Small intestine (tissue), 7 donors: ENCODE results near the gene EMC8. TPM values are rescaled to one million over a fixed set of nuclear protein-coding genes. Genes with fewer than 3 reads are reported as not detected.

Experiments
- DNase-seq, 2 donors: peaks; one replicate each; pipeline versions ENCODE4 v3.0.0 to v3.0.0-alpha.2; 2013
- FAIRE-seq: peaks from 2 replicates; lab custom pipeline; 2012; peaks lifted over from hg19 to GRCh38; lab: Jason Lieb, UNC
- H3K27ac ChIP-seq, 3 donors: one replicate each; pipeline ENCODE4 v1.5.1; 2013; ENCODE audit warnings: low read length in 2 of 3, mild to moderate bottlenecking in 2 of 3, control low read depth in 1 of 3, inconsistent platforms in 1 of 3, low read depth in 1 of 3, moderate library complexity in 1 of 3
- H3K27me3 ChIP-seq, 3 donors: one replicate each; pipeline ENCODE4 v1.6.1; 2013; ENCODE audit warnings: low read length in 3 of 3, inconsistent platforms in 1 of 3; ENCODE audit not compliant: control insufficient read depth in 3 of 3, insufficient read depth in 3 of 3
- H3K36me3 ChIP-seq, 3 donors: one replicate each; pipeline ENCODE4 v1.6.1; 2013; ENCODE audit warnings: low read length in 3 of 3, inconsistent platforms in 1 of 3, low read depth in 1 of 3, mild to moderate bottlenecking in 1 of 3, moderate library complexity in 1 of 3; ENCODE audit not compliant: control insufficient read depth in 3 of 3, insufficient read depth in 2 of 3
- H3K4me1 ChIP-seq, 3 donors: one replicate each; pipeline ENCODE4 v1.6.1; 2013; ENCODE audit warnings: low read length in 2 of 3, inconsistent platforms in 1 of 3, low read depth in 1 of 3, mild to moderate bottlenecking in 1 of 3, moderate library complexity in 1 of 3; ENCODE audit not compliant: control insufficient read depth in 3 of 3, insufficient read depth in 2 of 3
- H3K4me3 ChIP-seq, 3 donors: one replicate each; pipeline ENCODE4 v1.5.1; 2013; ENCODE audit warnings: low read length in 3 of 3, control low read depth in 1 of 3, inconsistent platforms in 1 of 3, low read depth in 1 of 3, mild to moderate bottlenecking in 1 of 3, moderate library complexity in 1 of 3
- H3K9me3 ChIP-seq, 2 donors: one replicate each; pipeline ENCODE4 v1.6.1; 2013; ENCODE audit warnings: low read depth in 1 of 2, low read length in 1 of 2; ENCODE audit not compliant: control insufficient read depth in 2 of 2, insufficient read depth in 1 of 2
- WGBS, 3 donors: extraction: QIAGEN DNeasy Blood & Tissue Kit; methylation state at CpG; one replicate each; pipeline ENCODE4 v1.1.7; 2013; 5-methylcytosine and 5-hydroxymethylcytosine counted together
- polyA plus RNA-seq, 4 donors: library from polyadenylated mRNA; stranded (reverse) in 3 of 4; unstranded in 1 of 4; fragments of 200-250 nt in 3 of 4; fragments of 120-200 nt in 1 of 4; gene quantifications; one replicate each; pipeline versions ENCODE4 v1.2.1 to v1.2.3, GENCODE V29; 2013
- donor health status: healthy with polysubstance abuse.
- donor health status: control.
- donor health status: control.
- donor health status: Bipolar disorder and iron deficiency.
- donor health status: healthy.

Gene EMC8
- polyA plus RNA-seq, 4 donors = 16.2 to 21.2 (median 20.1) TPM

- Histone ChIP-seq H3K27me3 (no peaks in the 10 kb centered on the region), H3K4me3 (no peak overlapping the region), H3K27ac (no peak overlapping the region), H3K36me3 (peaks cover 0 to 20% (median 0%) of the 10 kb centered on the region in 3 donors), H3K4me1 (peaks cover 0 to 50% (median 0%) of the 10 kb centered on the region in 3 donors), H3K9me3 (no peaks in the 10 kb centered on the region)
- DNase-seq (no peak), FAIRE-seq (no peak)
- WGBS, 3 donors = 90 to 97% (median 95%) methylated on average over 4 to 5 of the region's 5 CpGs
Observed at GRCh38 chr16:85730186-85730465, 69.2 kb downstream of the EMC8 start.

GRCh38 chr16:85729452-85730185 lies 69.7 kb downstream of the EMC8 start:
- peaks cover 0 to 18% (median 0%) of the 10 kb centered on the region in 3 donors for H3K36me3 ChIP-seq
- FAIRE-seq (no peak), DNase-seq (no peak)
- H3K9me3 ChIP-seq = no peaks in the 10 kb centered on the region
- H3K27me3 ChIP-seq = no peaks in the 10 kb centered on the region
- H3K4me1 ChIP-seq = peaks cover 0 to 50% (median 0%) of the 10 kb centered on the region in 3 donors
- 76 to 84% (median 81%) methylated on average over 14 to 16 of the region's 16 CpGs for WGBS, 3 donors
- no peak overlapping the region for H3K27ac ChIP-seq
- H3K4me3 ChIP-seq = no peak overlapping the region

GRCh38 chr16:85728879-85729278 lies 70.5 kb downstream of the EMC8 start:
- Histone ChIP-seq H3K27me3 (no peaks in the 10 kb centered on the region), H3K4me3 (no peak overlapping the region), H3K4me1 (peaks cover 0 to 50% (median 0%) of the 10 kb centered on the region in 3 donors), H3K9me3 (no peaks in the 10 kb centered on the region), H3K36me3 (peaks cover 0 to 15% (median 0%) of the 10 kb centered on the region in 3 donors), H3K27ac (no peak overlapping the region)
- DNase-seq (no peak), FAIRE-seq (no peak)
- WGBS, 3 donors = 66 to 89% (median 79%) methylated on average over 7 of the region's 7 CpGs

Other genes with a start within 250 kb of the EMC8 start
- gene GSE1, start 186.2 kb downstream of the EMC8 start, polyA plus RNA-seq = 10 to 100 TPM in 2 of 4 donors, 1 to 10 TPM in 2; 9.2 to 96.1 (median 17.7) TPM
- gene GINS2, start 110.6 kb downstream of the EMC8 start, polyA plus RNA-seq = 10 to 100 TPM in 1 of 4 donors, 1 to 10 TPM in 3; 2.0 to 11.2 (median 6.4) TPM
- gene C16orf74, start 48.4 kb downstream of the EMC8 start, polyA plus RNA-seq = 1 to 10 TPM in 3 of 4 donors, not detected in 1; 1.2 to 5.6 (median 4.9) TPM
- 1,000 to 10,000 TPM in 3 of 4 donors, 100 to 1,000 TPM in 1; 439 to 2,645 (median 1,917) TPM for gene COX4I1, start 151 bp upstream of the EMC8 start, polyA plus RNA-seq
- 10 to 100 TPM; 28.0 to 52.1 (median 43.2) TPM for gene IRF8, start 99.6 kb upstream of the EMC8 start, polyA plus RNA-seq